NK-92 (cell line): ENCODE measurements around the gene EIF3B.
"Not testable (repeated sequence)": the region's sequence is repeated elsewhere in the genome, so short reads cannot be mapped to it uniquely, and the experiment has no call there.

Source experiments
- DNase-seq: peaks from one replicate; lab custom pipeline; 2025; ENCODE audit not compliant: unreplicated experiment; lab: John Stamatoyannopoulos, UW

Gene EIF3B

DNA sequence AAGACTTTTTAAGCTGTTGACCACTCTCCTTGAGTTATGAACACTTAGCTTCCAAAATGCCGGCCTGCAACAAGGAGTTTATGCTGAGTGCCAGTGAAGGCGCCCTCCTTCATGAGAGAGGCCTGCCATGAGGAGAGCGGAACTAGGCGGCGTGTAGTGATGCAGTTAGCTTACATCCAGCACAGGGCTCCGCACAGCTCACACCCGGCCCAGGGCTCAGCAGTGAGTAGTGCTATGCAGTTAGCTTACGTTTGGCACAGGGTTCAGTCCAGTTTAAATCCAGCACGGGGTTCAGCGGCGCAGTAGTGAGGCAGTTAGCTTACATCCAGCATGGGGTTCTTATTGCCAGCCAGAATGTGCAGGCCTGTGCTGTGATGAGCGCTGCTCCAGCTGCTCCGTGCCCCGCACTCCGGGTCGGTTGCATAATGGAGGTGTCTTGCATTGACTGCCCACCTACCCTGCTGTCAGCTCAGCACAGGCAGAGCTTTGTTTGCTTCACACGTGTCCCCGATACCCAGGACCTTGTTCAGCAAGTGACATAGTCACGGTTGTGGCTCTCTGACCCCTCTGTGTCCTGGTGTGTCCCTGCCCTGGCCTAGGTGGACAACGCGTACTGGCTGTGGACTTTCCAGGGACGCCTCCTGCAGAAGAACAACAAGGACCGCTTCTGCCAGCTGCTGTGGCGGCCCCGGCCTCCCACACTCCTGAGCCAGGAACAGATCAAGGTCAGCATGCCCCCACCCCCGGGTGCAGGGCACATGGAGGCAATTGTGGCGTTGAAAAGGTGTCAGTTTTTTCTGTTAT lies 21.9 kb downstream of the EIF3B start:
- DNase-seq: no peak

DNA sequence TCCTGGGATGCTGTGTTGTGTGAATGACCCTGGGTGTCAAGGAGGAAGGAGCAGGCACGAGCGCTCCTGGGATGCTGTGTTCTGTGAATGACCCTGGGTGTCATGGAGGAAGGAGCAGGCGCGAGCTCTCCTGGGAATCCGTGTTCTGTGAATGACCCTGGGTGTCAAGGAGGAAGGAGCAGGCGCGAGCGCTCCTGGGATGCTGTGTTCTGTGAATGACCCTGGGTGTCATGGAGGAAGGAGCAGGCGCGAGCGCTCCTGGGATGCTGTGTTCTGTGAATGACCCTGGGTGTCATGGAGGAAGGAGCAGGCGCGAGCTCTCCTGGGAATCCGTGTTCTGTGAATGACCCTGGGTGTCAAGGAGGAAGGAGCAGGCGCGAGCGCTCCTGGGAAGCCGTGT lies 22.9 kb downstream of the EIF3B start:
- DNase-seq: not testable (repeated sequence)

GRCh38 chr7:2378125-2378524 lies 23.5 kb downstream of the EIF3B start:
- DNase-seq: not testable (repeated sequence)

- no peak for DNase-seq
These were observed 24.5 kb downstream of the EIF3B start for GRCh38 chr7:2379161-2379560.

DNA sequence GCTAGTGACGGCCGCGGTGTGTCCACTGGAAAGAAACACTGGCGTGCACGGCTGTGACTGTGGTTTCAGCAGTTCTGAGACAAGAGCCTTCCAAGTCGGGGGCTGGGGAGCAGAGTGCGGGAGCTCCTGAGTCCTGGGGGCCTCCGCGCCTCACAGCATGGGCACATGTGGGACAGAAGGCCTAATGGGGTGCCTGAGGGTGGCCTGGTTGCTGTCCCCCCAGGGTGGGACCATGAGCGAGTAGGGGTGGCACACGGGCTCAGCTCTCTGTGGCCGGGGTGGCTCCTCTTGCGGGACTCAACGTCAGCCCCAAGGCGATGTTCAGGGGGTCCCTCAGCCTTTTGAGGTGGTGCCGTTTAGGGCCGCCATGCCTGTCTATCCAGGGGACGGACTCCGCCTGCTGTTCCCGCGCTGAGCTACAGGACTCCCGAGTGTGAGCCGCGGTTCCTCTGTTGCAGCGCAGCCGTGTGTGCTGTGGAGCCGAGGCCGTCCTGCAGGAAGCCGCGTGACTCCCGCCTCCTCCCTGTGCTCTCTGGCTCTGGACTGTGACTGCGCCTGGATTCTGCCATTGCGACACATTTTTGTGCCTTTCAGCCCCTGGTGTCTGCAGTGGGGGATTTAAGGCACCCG lies 25.3 kb downstream of the EIF3B start:
- no peak for DNase-seq

DNA sequence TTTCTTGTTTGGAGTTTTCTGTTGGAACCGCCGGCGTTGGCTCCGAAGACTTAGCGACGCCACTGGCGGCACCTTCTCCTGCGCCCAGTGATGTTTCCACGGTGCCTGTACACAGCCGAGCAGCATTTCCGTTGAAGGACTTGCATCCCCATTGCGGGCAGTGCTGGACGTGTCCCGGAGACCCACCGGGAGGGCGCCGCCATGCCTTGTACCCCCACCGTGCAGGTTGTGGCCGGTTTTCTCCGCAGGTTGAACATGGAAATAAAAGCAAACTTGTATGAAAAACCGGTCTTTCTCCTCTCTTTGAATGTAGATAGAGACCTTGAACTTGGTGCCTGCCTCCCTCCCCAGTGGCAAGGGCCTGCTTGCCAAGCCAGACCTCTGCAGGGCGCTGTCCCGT lies 25.8 kb downstream of the EIF3B start:
- no peak for DNase-seq

GRCh38 chr7:2381227-2381626 lies 26.6 kb downstream of the EIF3B start:
- no peak for DNase-seq

DNA sequence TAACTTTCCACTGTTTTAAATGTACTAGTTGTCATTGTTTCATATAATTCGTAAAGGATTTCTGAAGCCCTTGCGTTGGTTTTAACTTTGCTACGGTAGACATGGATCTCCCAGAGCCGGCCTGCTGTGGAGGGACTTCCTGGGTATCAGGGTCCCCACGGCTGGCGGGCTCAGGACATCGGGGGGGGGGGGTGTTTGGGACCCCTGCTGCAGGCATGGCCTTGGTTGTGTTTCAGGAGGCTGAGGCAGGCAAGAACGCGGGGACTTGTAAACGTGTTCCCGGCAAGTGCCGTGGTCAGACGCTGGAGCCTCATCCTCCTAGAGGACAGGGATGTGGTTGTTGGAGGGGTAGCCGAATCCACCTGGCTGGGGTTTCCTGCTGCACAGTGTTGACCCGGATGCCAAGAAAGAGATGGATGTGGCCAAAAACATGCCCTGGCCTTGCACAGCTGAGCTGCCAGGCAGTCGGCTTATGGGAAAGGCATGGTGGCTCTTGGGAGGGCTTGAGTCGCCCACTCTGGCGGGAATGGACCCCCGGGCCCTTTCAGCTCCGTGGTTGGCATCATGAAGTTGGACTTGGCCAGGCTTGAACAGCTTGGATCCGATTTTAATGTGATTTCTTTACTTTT lies 27.4 kb downstream of the EIF3B start:
- no peak for DNase-seq

DNA sequence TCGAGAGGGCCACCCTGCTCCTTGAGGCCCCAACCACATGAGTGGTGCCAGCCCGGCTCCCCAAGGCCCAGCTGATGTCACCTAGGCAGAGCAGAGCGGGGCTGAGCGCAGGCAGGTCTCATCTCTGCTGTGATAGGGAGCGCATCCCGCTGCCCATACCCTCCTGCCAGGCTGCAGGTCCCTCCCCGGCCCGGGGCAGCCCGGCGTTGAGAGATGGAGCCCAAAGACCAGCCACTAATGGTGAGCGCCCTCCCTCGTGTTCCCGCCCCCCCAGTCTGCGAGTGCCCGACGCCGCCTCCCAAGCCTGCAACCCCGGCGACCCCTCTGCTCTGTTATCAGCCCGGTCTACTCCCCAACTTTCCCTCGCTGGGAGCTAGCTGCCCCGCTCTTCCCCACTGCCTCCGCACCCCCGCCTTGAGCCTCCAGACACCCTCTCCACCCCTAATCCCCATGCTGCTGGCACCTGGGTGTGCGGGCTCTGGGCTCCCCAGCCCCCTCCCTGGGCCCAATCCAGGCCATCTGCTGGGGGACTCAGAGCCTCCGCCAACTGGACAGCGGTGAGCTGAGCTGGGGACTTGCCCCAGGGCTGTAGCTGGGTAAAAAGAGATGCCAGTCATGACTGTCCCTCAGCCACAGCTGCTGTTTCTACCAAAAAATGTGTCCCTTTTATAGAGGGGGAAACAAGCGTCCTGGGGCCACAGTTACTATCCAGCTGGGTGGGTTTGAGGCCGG lies 29.1 kb downstream of the EIF3B start:
- no peak for DNase-seq

DNA sequence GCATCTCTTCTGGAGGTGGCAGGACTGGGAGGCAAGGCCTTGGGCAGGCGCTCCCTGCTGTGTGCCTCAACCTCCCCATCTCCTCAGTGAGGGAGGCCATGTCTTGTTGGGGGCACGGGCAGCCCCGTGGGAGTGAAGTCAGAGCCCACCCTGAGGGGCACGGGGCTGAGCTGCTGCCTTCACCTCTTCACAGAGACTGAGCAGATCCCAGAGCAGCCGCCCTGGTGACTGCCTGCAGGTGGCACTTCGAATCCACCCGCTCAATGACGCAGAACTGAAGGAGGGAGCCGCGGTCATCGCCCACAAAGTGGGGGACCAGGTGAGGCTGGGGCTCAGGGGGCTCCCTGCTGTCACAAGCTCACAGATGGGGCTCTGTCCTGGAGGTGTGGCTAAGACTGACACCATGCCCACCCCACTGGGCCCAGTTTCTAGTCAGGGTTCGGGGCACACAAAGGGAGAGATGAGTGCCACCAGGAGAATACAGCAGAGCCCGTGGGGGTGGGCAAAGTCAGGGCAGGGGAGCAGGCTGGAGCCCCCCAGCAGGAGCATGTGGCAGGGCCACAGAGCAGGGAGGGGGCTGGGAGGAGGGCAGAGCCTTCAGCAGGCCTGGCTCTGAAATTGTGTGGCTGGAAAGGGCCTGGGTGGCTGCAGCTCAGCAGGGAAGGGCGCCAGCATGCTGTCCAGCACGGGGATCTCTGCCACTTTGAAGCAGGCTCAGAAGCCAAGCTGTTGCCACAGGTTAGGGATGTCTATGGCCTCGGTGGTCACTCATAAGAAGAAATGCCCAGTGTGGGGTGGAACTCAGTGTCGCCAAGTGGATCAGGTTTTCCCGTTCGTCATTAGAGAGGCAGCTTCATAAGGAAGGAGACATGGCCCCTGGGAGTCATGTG lies 30.0 kb downstream of the EIF3B start:
- no peak for DNase-seq

GRCh38 chr7:2386122-2386521 lies 31.5 kb downstream of the EIF3B start:
- DNase-seq: not testable (repeated sequence)

DNA sequence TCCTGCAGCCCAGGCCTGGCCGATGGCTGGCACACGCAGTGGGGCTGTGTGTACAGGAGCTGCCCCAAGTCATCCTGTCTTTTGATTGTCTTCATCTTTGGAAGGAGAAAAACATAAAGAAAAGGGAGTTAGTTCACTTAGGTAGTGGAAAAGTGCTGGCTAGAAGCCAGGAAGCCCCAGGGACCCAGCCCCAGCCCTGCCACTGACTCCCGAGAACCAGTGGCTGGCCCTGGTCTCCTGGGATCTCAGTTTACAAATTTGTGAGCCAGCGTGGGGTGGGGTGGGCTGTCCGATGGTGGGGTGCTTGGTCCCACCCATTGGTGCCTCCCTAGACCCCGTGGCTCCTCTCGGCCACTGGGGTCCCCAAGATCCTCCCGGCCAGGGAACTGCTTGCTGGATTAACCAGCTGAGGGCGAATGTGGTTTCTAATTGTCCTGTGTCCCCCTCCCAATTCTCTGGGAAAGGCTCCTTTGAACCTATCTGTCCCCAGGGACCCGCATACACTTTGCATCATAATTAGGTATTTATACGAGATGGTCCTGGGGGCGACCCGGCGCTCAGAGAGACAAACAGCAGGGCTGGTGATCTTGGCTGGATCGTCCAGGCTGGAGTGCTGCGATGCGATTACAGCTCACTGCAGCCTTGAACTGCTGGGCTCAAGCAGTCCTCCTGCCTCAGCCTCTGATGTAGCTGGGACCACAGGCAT lies 32.5 kb downstream of the EIF3B start:
- no peak for DNase-seq

DNA sequence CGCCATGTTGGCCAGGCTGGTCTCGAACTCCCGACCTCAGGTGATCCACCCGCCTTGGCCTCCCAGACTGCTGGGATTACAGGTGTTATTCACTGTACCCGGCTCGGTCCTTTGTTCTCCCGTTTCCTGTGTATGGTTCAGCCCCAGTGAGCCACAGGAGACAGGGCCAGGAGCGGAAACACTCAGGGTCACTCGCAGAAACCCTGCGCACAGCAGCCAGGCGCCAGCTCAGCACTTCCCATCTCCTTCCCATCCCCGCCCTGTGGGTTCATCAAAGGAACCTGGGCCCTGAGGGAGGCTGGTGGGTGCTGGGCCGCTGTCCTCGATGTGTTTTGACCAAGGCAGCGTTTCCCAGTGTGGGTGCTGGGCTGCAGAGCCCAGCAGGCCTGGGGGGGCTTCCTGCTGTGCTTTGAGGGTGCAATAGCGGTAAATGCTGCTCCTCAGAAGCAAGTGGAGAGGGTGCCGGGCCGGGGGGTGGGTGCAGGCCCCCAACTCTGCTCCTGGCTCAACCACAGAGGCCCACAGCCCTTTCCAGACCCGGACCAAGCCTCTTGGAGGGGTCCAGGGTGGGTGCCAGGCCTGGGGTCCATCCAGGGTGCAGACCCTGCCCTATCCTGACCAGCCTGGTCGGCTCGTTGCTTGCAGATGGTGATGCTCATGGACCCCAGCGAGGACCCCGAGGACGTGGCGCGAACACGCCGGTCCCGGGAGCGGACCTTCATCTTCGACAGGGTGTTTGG lies 33.4 kb downstream of the EIF3B start:
- no peak for DNase-seq

GRCh38 chr7:2388637-2388954 lies 34.0 kb downstream of the EIF3B start:
- DNase-seq: no peak

GRCh38 chr7:2390020-2390816 lies 35.6 kb downstream of the EIF3B start:
- not testable (repeated sequence) for DNase-seq

- no peak for DNase-seq
These were observed 39.1 kb downstream of the EIF3B start for GRCh38 chr7:2393706-2394105.

- DNase-seq: no peak
These were observed 40.0 kb downstream of the EIF3B start for GRCh38 chr7:2394566-2395082.

DNA sequence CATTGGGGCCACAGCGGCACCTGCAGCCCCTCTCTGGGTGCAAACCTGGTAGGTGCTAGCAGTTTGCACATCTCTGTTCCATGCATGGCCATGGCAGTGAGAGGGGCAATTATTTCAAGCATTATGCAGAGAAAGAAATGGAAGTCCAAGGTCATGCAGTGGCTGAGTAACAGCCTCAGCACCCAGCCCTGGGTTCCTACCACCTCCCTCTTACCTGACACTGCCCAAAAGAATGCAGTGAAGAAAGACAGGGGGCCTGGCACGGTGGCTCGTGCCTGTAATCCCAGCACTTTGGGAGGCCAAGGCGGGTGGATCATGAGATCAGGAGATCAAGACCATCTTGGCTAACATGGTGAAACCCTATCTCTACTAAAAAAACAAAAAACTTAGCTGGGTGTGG lies 43.9 kb downstream of the EIF3B start:
- DNase-seq: no peak
